ENCODE measurements around the gene SH3BGRL2. TPM values are rescaled to one million over a fixed set of nuclear protein-coding genes. Genes with fewer than 3 reads are reported as not detected.

SH3BGRL2 gene
- total and polyA plus RNA-seq, 2 of the 4 experiments (the other 2 are of a cell fraction): 2.4 to 5.6 TPM

- Histone ChIP-seq H4K8ac (ENCODE audit: low read depth in 2 of 2, low read length in 2 of 2) (no peak overlapping the region), H2BK5ac (ENCODE audit: low read depth, low read length, poor library complexity, severe bottlenecking) (no peak overlapping the region), H2AK9ac (replicated peaks; ENCODE audit: low read depth, low read length, poor library complexity) (no peak overlapping the region), H3K4me3 (ENCODE audit: insufficient read depth, low read depth, low read length) (no peak overlapping the region), H2BK15ac (ENCODE audit: low read depth, low read length) (no peak overlapping the region), H2AK5ac (ENCODE audit: low read depth, low read length) (no peak overlapping the region), H2BK20ac (ENCODE audit: low read depth, low read length) (no peak overlapping the region), H3K79me1 (ENCODE audit: low read depth in 1 of 2, low read length in 2 of 2) (no peaks in the 10 kb centered on the region), H3K9me3 (ENCODE audit: control insufficient read depth, insufficient read depth, low read length) (no peaks in the 10 kb centered on the region), H3K9ac (ENCODE audit: low read depth, low read length) (no peak overlapping the region), H3K23ac (ENCODE audit: low read depth, low read length) (no peak overlapping the region), H3K14ac (replicated peaks; ENCODE audit: low read depth, low read length) (no peak overlapping the region), H3K18ac (ENCODE audit: low read depth, low read length) (no peak overlapping the region), H4K5ac (ENCODE audit: low read depth, low read length) (no peak overlapping the region), H4K20me1 (ENCODE audit: insufficient read depth, low read length) (no peaks in the 10 kb centered on the region), H3K27me3 (ENCODE audit: control insufficient read depth, insufficient read depth, low read length) (no peaks in the 10 kb centered on the region), H3K27ac (ENCODE audit: insufficient read depth, low read length) (no peak overlapping the region), H3K36me3 (ENCODE audit: control insufficient read depth, insufficient read depth, low read length) (no peaks in the 10 kb centered on the region), H2AFZ (replicated peaks; ENCODE audit: low read length, poor library complexity) (no peak overlapping the region), H3K4me1 (ENCODE audit: control insufficient read depth, insufficient read depth, low read length) (peaks cover 5% of the 10 kb centered on the region), H3K4ac (ENCODE audit: low read depth, low read length) (no peak overlapping the region), H3K4me2 (ENCODE audit: low read depth, low read length) (no peak overlapping the region), H4K91ac (ENCODE audit: insufficient read depth, low read depth, low read length) (no peak overlapping the region), H3K56ac (ENCODE audit: extremely low read depth, insufficient read depth, low read length) (no peak overlapping the region), H2BK120ac (ENCODE audit: low read depth, low read length) (no peak overlapping the region), H3K9me1 (ENCODE audit: insufficient read depth, low read length) (no peaks in the 10 kb centered on the region)
- TF ChIP-seq POLR2A (IDR thresholded peaks at IDR 0.05; ENCODE audit: low read depth, low read length): no peak
- TF ChIP-seq RFX5 (IDR thresholded peaks at IDR 0.05; ENCODE audit: low read depth, low read length): no peak
- TF ChIP-seq CEBPB (IDR thresholded peaks at IDR 0.05; ENCODE audit: low read depth, low read length): no peak
- no peak for DNase-seq
- dilution Hi-C loops (cut with HindIII; ENCODE audit: low sequenced_read_pairs, unreplicated experiment) (no loop called here), intact Hi-C loops (cut with micrococcal nuclease) (loop anchor here (10.0 kb wide), 2 partner anchors 436 to 596 kb away; partner anchors contain the start of genes HMGN3 and PHIP), in situ Hi-C loops (cut with MboI; ENCODE audit: low sequenced_read_pairs) (loop anchor here (10.0 kb wide), 1 partner anchor 96 kb away; no protein-coding TSS in a partner anchor)
- no peak for ATAC-seq (ENCODE audit: low read depth)
- BruUV-seq (replicated peaks): no TSS peak
- CTCF ChIA-PET: interaction anchor here (1.3 kb wide), 1 partner anchor 100 kb away, joined by 3 read pairs; no protein-coding TSS in a partner anchor
- POLR2A ChIA-PET (ENCODE audit: unreplicated experiment): no interaction called here
- WGBS, 2 experiments (ENCODE audit: extremely low coverage in 2 of 2, insufficient read length in 1 of 2): no CpG with 5 or more reads among the region's 2 CpGs
Measured at GRCh38 chr6:79670789-79671188, 39.7 kb downstream of the SH3BGRL2 start.

Data from IMR-90 (cell line).